Neuronal stem cell (in vitro differentiated cells): ENCODE measurements around the gene SORBS1.

Source experiments
- DNase-seq: peaks from one replicate; pipeline ENCODE4 v3.0.0-alpha.2; 2013; ENCODE audit warnings: low spot score
- H2AFZ ChIP-seq: one replicate; pipeline ENCODE4 v1.6.1; 2013; ENCODE audit warnings: mild to moderate bottlenecking, low read length, inconsistent platforms
- H2AK5ac ChIP-seq: 2 replicates; pipeline ENCODE4 v1.6.1; 2013; ENCODE audit warnings: low read depth, mild to moderate bottlenecking, inconsistent platforms, low read length, moderate library complexity, mixed read lengths
- H2BK120ac ChIP-seq: 2 replicates; pipeline ENCODE4 v1.6.1; 2013; ENCODE audit warnings: low read depth, mild to moderate bottlenecking, inconsistent platforms, low read length, moderate library complexity, mixed read lengths
- H2BK12ac ChIP-seq: one replicate; pipeline ENCODE4 v1.6.1; 2013; ENCODE audit warnings: low read length, inconsistent platforms
- H2BK15ac ChIP-seq: 2 replicates; pipeline ENCODE4 v1.6.1; 2013; ENCODE audit warnings: mild to moderate bottlenecking, low read length, inconsistent platforms, mixed read lengths
- H2BK5ac ChIP-seq: one replicate; pipeline ENCODE4 v1.6.1; 2013; ENCODE audit warnings: inconsistent platforms, mild to moderate bottlenecking, low read length, moderate library complexity
- H3K14ac ChIP-seq: one replicate; pipeline ENCODE4 v1.6.1; 2013; ENCODE audit warnings: low read length, inconsistent platforms
- H3K18ac ChIP-seq: 2 replicates; pipeline ENCODE4 v1.6.1; 2013; ENCODE audit warnings: low read length, inconsistent platforms
- H3K23ac ChIP-seq: 2 replicates; pipeline ENCODE4 v1.6.1; 2013; ENCODE audit warnings: low read depth, mild to moderate bottlenecking, mixed read lengths, low read length, inconsistent platforms; ENCODE audit not compliant: poor library complexity
- H3K27ac ChIP-seq: replicated peaks from 3 replicates; pipeline ENCODE4 v1.5.1; 2013; ENCODE audit warnings: low read length, inconsistent platforms
- H3K27me3 ChIP-seq, 3 experiments: 2 replicates each; pipeline ENCODE4 v1.6.1; 2013; ENCODE audit warnings: low read length in 3 of 3, mild to moderate bottlenecking in 2 of 3, inconsistent platforms in 1 of 3, low read depth in 1 of 3, mixed read lengths in 1 of 3, moderate library complexity in 1 of 3; ENCODE audit not compliant: control insufficient read depth in 3 of 3, insufficient read depth in 3 of 3
- H3K36me3 ChIP-seq, 2 donors: replicated peaks in 1 of 2; 2 replicates each; pipeline ENCODE4 v1.6.1; 2013; ENCODE audit warnings: low read length in 2 of 2; ENCODE audit not compliant: control insufficient read depth in 2 of 2, insufficient read depth in 2 of 2
- H3K4ac ChIP-seq: 2 replicates; pipeline ENCODE4 v1.6.1; 2013; ENCODE audit warnings: inconsistent platforms, mild to moderate bottlenecking, low read length, moderate library complexity
- H3K4me1 ChIP-seq, 2 donors: 1 replicate in 1 of 2; 2 replicates in 1 of 2; pipeline ENCODE4 v1.6.1; 2013; ENCODE audit warnings: low read length in 2 of 2, low read depth in 1 of 2; ENCODE audit not compliant: control insufficient read depth in 2 of 2, insufficient read depth in 1 of 2
- H3K4me2 ChIP-seq: one replicate; pipeline ENCODE4 v1.6.1; 2013; ENCODE audit warnings: mild to moderate bottlenecking, low read length, inconsistent platforms; ENCODE audit not compliant: insufficient read depth, poor library complexity, severe bottlenecking
- H3K4me3 ChIP-seq, 2 donors: 2 replicates each; pipeline ENCODE4 v1.5.1; 2013; ENCODE audit warnings: low read length in 2 of 2, mild to moderate bottlenecking in 2 of 2, inconsistent platforms in 1 of 2, moderate library complexity in 1 of 2
- H3K79me1 ChIP-seq: one replicate; pipeline ENCODE4 v1.6.1; 2013; ENCODE audit warnings: low read depth, mild to moderate bottlenecking, inconsistent platforms, low read length, moderate library complexity
- H3K9ac ChIP-seq: one replicate; pipeline ENCODE4 v1.6.1; 2013; ENCODE audit warnings: mild to moderate bottlenecking, low read depth, low read length, inconsistent platforms; ENCODE audit not compliant: poor library complexity
- H3K9me3 ChIP-seq, 2 donors: replicated peaks in 1 of 2; 2 replicates each; pipeline versions ENCODE3 to v1.6.1; 2013; ENCODE audit warnings: low read length in 2 of 2, mild to moderate bottlenecking in 2 of 2, inconsistent platforms in 1 of 2, low read depth in 1 of 2, mixed read lengths in 1 of 2, moderate library complexity in 1 of 2; ENCODE audit not compliant: control insufficient read depth in 2 of 2, insufficient read depth in 1 of 2
- H4K8ac ChIP-seq: one replicate; pipeline ENCODE4 v1.6.1; 2013; ENCODE audit warnings: low read depth, mild to moderate bottlenecking, inconsistent platforms, low read length, moderate library complexity
- H4K91ac ChIP-seq: one replicate; pipeline ENCODE4 v1.6.1; 2013; ENCODE audit warnings: low read length, low read depth, mild to moderate bottlenecking, inconsistent platforms; ENCODE audit not compliant: poor library complexity
- WGBS, 2 donors: extraction: QIAGEN DNeasy Blood & Tissue Kit; methylation state at CpG; one replicate each; pipeline ENCODE4 v1.1.7; 2013; ENCODE audit warnings: missing lambda C conversion rate in 2 of 2, mixed read lengths in 1 of 2; ENCODE audit not compliant: insufficient read length in 2 of 2, insufficient replicate concordance in 1 of 2; ENCODE audit errors: extremely low coverage in 2 of 2; 5-methylcytosine and 5-hydroxymethylcytosine counted together

SORBS1 gene

DNA sequence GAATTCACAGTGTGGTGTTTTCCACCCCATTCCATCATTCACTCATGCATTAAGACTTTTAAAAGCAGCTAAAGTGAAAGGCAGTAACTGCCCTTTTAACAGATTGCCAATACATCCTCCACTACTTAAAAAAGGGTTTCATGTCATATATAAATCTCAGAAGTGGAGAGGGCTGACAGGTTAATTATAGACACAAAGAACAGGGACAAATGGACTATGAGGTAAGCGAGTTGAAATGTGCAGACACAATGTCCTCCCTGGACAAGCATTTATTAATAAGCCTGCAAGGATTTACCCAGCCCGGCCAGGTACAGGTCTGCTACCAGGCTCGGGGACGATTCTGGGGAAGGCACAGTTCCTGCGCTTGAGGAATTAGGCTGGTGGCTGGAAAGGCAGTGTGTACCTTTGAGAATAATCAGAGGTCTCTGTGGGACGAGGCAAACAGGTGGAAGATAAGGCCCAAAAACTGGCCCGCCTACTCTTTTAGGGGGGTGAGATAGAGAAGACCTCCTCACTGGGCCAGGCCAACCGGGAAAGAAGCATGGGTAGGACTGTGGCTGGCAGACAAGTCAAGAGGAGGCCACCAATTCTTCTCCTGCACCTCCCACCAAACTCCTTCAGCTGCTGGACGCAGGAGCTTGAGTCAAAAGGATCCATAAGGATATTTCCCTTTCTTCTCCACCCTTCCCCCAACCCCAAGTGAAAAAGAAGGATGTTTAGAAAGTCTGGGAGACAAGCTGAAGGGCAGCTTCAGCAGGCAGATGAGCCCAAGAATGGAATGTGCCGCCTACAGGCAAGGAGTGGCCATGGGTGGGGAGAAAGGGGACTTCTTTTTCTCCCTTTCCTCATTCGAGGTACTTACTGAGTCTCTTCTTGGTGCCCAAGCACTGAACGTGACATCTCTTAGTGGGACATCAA, 271.9 kb downstream of the SORBS1 start:
- no peak overlapping the region for H3K14ac ChIP-seq
- H2BK5ac ChIP-seq, result no peak overlapping the region
- no peak overlapping the region for H3K18ac ChIP-seq
- H2BK12ac ChIP-seq, result no peak overlapping the region
- H3K4ac ChIP-seq, result no peak overlapping the region
- no peak for DNase-seq
- H3K9me3 ChIP-seq, result no peaks in the 10 kb centered on the region
- H3K4me3 ChIP-seq, result no peak overlapping the region
- no peak overlapping the region for H4K8ac ChIP-seq
- no peak overlapping the region for H2AFZ ChIP-seq
- no CpG with 5 or more reads among the region's 12 CpGs for WGBS, 2 donors
- H3K23ac ChIP-seq, result no peak overlapping the region
- no peak overlapping the region for H2AK5ac ChIP-seq
- H3K36me3 ChIP-seq, result no peaks in the 10 kb centered on the region
- no peak overlapping the region for H2BK120ac ChIP-seq
- peaks cover 2 to 82% (median 22%) of the 10 kb centered on the region in 3 experiments for H3K27me3 ChIP-seq
- H3K4me1 ChIP-seq, result peaks cover 0 to 5% of the 10 kb centered on the region in 2 donors
- H4K91ac ChIP-seq, result no peak overlapping the region
- H2BK15ac ChIP-seq, result no peak overlapping the region
- H3K4me2 ChIP-seq, result no peak overlapping the region
- H3K9ac ChIP-seq, result no peak overlapping the region
- H3K27ac ChIP-seq, result no peak overlapping the region
- no peaks in the 10 kb centered on the region for H3K79me1 ChIP-seq

GRCh38 chr10:95288303-95288702, 272.9 kb downstream of the SORBS1 start:
- no peaks in the 10 kb centered on the region for H3K79me1 ChIP-seq
- H2BK15ac ChIP-seq, result no peak overlapping the region
- no CpG with 5 or more reads among the region's 1 CpG for WGBS, 2 donors
- H3K9ac ChIP-seq, result no peak overlapping the region
- no peak overlapping the region for H4K91ac ChIP-seq
- H2BK5ac ChIP-seq, result no peak overlapping the region
- H2BK120ac ChIP-seq, result no peak overlapping the region
- H2BK12ac ChIP-seq, result no peak overlapping the region
- no peak overlapping the region for H2AFZ ChIP-seq
- H3K27ac ChIP-seq, result no peak overlapping the region
- H4K8ac ChIP-seq, result no peak overlapping the region
- H2AK5ac ChIP-seq, result no peak overlapping the region
- H3K14ac ChIP-seq, result no peak overlapping the region
- H3K4me1 ChIP-seq, result peaks cover 0 to 5% of the 10 kb centered on the region in 2 donors
- H3K18ac ChIP-seq, result no peak overlapping the region
- H3K4ac ChIP-seq, result no peak overlapping the region
- H3K9me3 ChIP-seq, result no peaks in the 10 kb centered on the region
- peaks cover 2 to 77% (median 22%) of the 10 kb centered on the region in 3 experiments for H3K27me3 ChIP-seq
- no peaks in the 10 kb centered on the region for H3K36me3 ChIP-seq
- no peak overlapping the region for H3K23ac ChIP-seq
- no peak overlapping the region for H3K4me2 ChIP-seq
- no peak overlapping the region for H3K4me3 ChIP-seq
- DNase-seq, result no peak

DNA sequence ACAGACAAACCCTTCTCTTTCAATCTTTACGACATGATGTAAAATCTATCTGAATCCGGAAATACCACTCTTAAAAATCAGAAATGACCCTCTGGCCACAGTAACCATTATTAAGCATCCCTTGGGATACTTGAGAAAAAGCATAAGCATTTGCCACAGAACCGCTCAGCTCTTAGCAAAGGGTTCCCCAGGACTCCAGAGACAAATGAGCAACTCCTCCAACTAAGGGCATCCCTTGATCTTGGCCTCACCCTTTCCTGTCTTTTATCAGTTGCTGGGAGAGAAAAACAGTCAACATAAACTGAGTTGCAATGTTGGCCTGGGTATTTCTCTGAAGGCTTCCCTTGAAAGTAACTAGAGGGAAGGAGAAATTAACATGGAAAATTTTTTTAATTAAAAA, 273.9 kb downstream of the SORBS1 start:
- H3K18ac ChIP-seq, result no peak overlapping the region
- H2AFZ ChIP-seq, result no peak overlapping the region
- no peak overlapping the region for H2BK5ac ChIP-seq
- H2AK5ac ChIP-seq, result no peak overlapping the region
- H3K4me1 ChIP-seq, result peaks cover 0 to 5% of the 10 kb centered on the region in 2 donors
- no peak overlapping the region for H2BK15ac ChIP-seq
- no CpG with 5 or more reads among the region's 3 CpGs for WGBS, 2 donors
- H3K4me3 ChIP-seq, result no peak overlapping the region
- H3K14ac ChIP-seq, result no peak overlapping the region
- no peak overlapping the region for H4K8ac ChIP-seq
- H3K27ac ChIP-seq, result no peak overlapping the region
- H3K4ac ChIP-seq, result no peak overlapping the region
- H3K79me1 ChIP-seq, result no peaks in the 10 kb centered on the region
- H3K36me3 ChIP-seq, result no peaks in the 10 kb centered on the region
- no peak overlapping the region for H4K91ac ChIP-seq
- DNase-seq, result no peak
- H3K23ac ChIP-seq, result no peak overlapping the region
- peaks cover 2 to 72% (median 21%) of the 10 kb centered on the region in 3 experiments for H3K27me3 ChIP-seq
- H3K9me3 ChIP-seq, result no peaks in the 10 kb centered on the region
- no peak overlapping the region for H2BK120ac ChIP-seq
- H2BK12ac ChIP-seq, result no peak overlapping the region
- no peak overlapping the region for H3K9ac ChIP-seq
- H3K4me2 ChIP-seq, result no peak overlapping the region

GRCh38 chr10:95286707-95287106, 274.5 kb downstream of the SORBS1 start:
- DNase-seq, result no peak
- no peak overlapping the region for H2BK12ac ChIP-seq
- WGBS, 2 donors, result no CpG with 5 or more reads among the region's 1 CpG
- H3K27ac ChIP-seq, result no peak overlapping the region
- H2BK15ac ChIP-seq, result no peak overlapping the region
- no peak overlapping the region for H2BK120ac ChIP-seq
- H3K27me3 ChIP-seq, result peaks cover 2 to 68% (median 18%) of the 10 kb centered on the region in 3 experiments
- no peak overlapping the region for H3K9ac ChIP-seq
- H2BK5ac ChIP-seq, result no peak overlapping the region
- no peak overlapping the region for H3K14ac ChIP-seq
- H3K36me3 ChIP-seq, result no peaks in the 10 kb centered on the region
- H3K4me3 ChIP-seq, result no peak overlapping the region
- no peak overlapping the region for H2AK5ac ChIP-seq
- no peaks in the 10 kb centered on the region for H3K9me3 ChIP-seq
- no peak overlapping the region for H3K23ac ChIP-seq
- H2AFZ ChIP-seq, result no peak overlapping the region
- no peaks in the 10 kb centered on the region for H3K79me1 ChIP-seq
- no peak overlapping the region for H4K91ac ChIP-seq
- H4K8ac ChIP-seq, result no peak overlapping the region
- H3K4me1 ChIP-seq, result peaks cover 0 to 5% of the 10 kb centered on the region in 2 donors
- no peak overlapping the region for H3K18ac ChIP-seq
- H3K4me2 ChIP-seq, result no peak overlapping the region
- no peak overlapping the region for H3K4ac ChIP-seq
